C4-2B (cell line): ENCODE measurements around the gene ATP6AP1.

Experiments
- CTCF ChIP-seq: fragments of 450-650 bp; conservative IDR thresholded peaks from 2 replicates; pipeline ENCODE4 v1.5.1; 2017; ENCODE audit warnings: mild to moderate bottlenecking
- ZFX ChIP-seq: fragments of 450-650 bp; IDR thresholded peaks from 2 replicates; pipeline ENCODE4 v1.6.1; 2017

- TF ChIP-seq CTCF (no peak), ZFX (no peak)
Measured at GRCh38 chrX:154402622-154403127, 25.8 kb upstream of the ATP6AP1 start.
